Neural crest cell (in vitro differentiated cells): ENCODE data around the gene LCE2C. TPM values are rescaled to one million over a fixed set of nuclear protein-coding genes. Genes with fewer than 3 reads are reported as not detected.
"Not testable (repeated sequence)": the region's sequence is repeated elsewhere in the genome, so short reads cannot be mapped to it uniquely, and the experiment has no call there.

ENCODE experiments used
- DNase-seq: peaks from one replicate; pipeline ENCODE4 v3.0.0; 2021; ENCODE audit warnings: low read depth, mixed read lengths, low spot score
- H3K27ac Mint-ChIP-seq: one replicate; pipeline ENCODE4 v1.8.0; 2021; ENCODE audit warnings: mild to moderate bottlenecking, mixed read lengths; ENCODE audit not compliant: unreplicated experiment
- H3K27me3 Mint-ChIP-seq: 2 replicates; pipeline ENCODE4 v1.8.0; 2021; ENCODE audit warnings: low read depth, mild to moderate bottlenecking, mixed read lengths
- H3K36me3 Mint-ChIP-seq: 2 replicates; pipeline ENCODE4 v1.8.0; 2021; ENCODE audit warnings: low read depth, mild to moderate bottlenecking, mixed read lengths
- H3K4me1 Mint-ChIP-seq: 2 replicates; pipeline ENCODE4 v1.8.0; 2021; ENCODE audit warnings: mixed read lengths
- H3K4me3 Mint-ChIP-seq: one replicate; pipeline ENCODE4 v1.8.0; 2021; ENCODE audit warnings: mild to moderate bottlenecking, mixed read lengths
- H3K9me3 Mint-ChIP-seq: 2 replicates; pipeline ENCODE4 v1.8.0; 2021; ENCODE audit warnings: mixed read lengths
- total RNA-seq: library from RNA; stranded (reverse); gene quantifications from 2 replicates; pipeline ENCODE4 v1.2.1, GENCODE V29; 2021
- TF ChIP-seq, protein P1 (sequence below): fragments of 200-600 bp; sonication (generic); conservative IDR thresholded peaks from 2 replicates; pipeline ENCODE4 v1.5.0; 2021; ENCODE audit warnings: antibody characterized with exemption, mild to moderate bottlenecking

Gene LCE2C
- total RNA-seq, 1 donor from 2014 or later, result not detected

DNA sequence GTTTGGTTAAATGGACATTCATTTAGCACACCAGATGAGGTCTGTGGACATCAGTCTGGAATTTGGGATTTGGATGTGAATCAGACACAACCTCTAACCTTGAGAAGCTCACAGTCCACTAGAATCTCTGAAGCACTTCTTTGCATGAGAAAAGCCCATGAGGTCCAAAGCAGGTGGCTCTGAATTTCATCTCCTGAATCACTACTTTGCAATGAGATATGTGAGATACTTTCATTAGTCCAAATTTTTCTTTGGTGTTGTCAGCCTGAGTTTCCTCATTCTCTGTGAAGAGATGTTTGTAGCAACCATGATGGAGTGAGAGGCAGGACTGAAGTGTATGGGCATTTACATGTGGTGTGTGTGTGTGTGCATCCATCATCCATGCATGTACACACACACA, 28.4 kb upstream of the LCE2C start:
- H3K4me1 Mint-ChIP-seq, result no peaks in the 10 kb centered on the region
- peaks cover 5% of the 10 kb centered on the region for H3K36me3 Mint-ChIP-seq
- H3K27ac Mint-ChIP-seq, result no peak overlapping the region
- H3K9me3 Mint-ChIP-seq, result peaks cover 17% of the 10 kb centered on the region
- H3K27me3 Mint-ChIP-seq, result no peaks in the 10 kb centered on the region
- DNase-seq, result no peak
- TF ChIP-seq, protein P1, sequence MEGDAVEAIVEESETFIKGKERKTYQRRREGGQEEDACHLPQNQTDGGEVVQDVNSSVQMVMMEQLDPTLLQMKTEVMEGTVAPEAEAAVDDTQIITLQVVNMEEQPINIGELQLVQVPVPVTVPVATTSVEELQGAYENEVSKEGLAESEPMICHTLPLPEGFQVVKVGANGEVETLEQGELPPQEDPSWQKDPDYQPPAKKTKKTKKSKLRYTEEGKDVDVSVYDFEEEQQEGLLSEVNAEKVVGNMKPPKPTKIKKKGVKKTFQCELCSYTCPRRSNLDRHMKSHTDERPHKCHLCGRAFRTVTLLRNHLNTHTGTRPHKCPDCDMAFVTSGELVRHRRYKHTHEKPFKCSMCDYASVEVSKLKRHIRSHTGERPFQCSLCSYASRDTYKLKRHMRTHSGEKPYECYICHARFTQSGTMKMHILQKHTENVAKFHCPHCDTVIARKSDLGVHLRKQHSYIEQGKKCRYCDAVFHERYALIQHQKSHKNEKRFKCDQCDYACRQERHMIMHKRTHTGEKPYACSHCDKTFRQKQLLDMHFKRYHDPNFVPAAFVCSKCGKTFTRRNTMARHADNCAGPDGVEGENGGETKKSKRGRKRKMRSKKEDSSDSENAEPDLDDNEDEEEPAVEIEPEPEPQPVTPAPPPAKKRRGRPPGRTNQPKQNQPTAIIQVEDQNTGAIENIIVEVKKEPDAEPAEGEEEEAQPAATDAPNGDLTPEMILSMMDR, result no peak
- no peak overlapping the region for H3K4me3 Mint-ChIP-seq

DNA sequence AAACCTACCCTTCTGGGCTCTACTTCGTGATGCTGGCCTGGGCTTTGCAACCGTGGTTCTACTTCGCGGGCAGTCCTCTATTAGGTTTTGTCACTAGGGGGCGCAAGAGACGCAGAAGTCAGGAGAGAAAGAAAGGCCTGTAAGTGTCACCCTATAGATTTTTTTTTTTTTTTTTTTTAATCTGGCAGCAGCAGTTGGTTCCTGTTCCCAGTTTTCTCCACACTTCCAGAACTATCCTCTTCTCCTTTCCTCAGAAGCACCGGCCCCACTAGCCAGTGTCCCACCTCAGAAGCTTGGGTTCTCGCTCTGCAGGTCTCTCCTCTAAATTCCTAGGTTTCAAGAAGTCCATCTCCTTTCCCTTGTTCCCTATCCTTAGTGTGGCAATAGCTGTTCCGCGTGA, 21.0 kb upstream of the LCE2C start:
- no peaks in the 10 kb centered on the region for H3K27me3 Mint-ChIP-seq
- peaks cover 2% of the 10 kb centered on the region for H3K36me3 Mint-ChIP-seq
- peaks cover 24% of the 10 kb centered on the region for H3K9me3 Mint-ChIP-seq
- no peak overlapping the region for H3K27ac Mint-ChIP-seq
- DNase-seq, result no peak
- H3K4me1 Mint-ChIP-seq, result no peaks in the 10 kb centered on the region
- H3K4me3 Mint-ChIP-seq, result no peak overlapping the region
- TF ChIP-seq, protein P1, result peak; percentile 40

DNA sequence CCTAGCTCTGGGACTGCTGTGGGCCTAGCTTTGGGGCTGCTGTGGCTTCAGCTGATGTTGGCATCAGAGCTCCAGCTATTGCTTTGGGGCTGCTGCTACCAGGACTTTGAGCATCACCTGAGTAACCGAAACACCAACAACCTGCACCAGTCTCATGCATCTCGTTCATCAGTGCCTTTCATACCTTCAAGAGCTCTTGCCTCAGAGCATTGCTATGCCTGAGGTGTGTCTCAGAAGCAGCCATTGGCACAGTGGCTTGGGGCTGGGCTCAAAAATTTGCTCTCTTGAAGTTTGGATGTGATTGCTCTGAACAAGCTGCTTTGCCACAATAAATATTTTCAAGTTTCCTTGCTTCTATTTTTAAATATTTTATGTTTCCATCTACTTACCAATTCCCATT, 18.6 kb upstream of the LCE2C start:
- Mint-ChIP-seq H3K27ac (no peak overlapping the region), H3K9me3 (peaks cover 15% of the 10 kb centered on the region), H3K36me3 (peaks cover 2% of the 10 kb centered on the region), H3K4me1 (no peaks in the 10 kb centered on the region), H3K27me3 (no peaks in the 10 kb centered on the region), H3K4me3 (no peak overlapping the region)
- DNase-seq, result no peak
- TF ChIP-seq, protein P1, result no peak

DNA sequence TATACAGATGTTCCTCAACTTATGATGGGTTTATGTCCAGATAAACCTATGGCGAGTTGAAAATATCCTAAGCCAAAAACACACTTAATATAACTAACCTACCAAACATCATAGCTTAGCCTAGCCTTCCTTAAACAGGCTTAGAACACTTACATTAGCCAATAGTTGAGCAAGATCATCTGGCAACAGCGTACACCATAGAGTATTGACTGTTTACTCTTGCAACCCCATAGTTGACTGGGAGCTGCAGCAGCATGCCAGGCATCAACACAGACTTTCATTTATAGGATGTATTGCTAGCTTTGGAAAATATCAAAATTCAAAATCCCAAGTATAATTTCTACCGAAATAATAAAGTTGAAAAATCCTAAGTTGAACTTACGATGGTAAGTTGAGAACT, 17.4 kb upstream of the LCE2C start:
- Mint-ChIP-seq H3K4me1 (no peaks in the 10 kb centered on the region), H3K27me3 (no peaks in the 10 kb centered on the region), H3K36me3 (peaks cover 2% of the 10 kb centered on the region), H3K9me3 (peaks cover 16% of the 10 kb centered on the region), H3K4me3 (no peak overlapping the region), H3K27ac (no peak overlapping the region)
- TF ChIP-seq, protein P1, result no peak
- DNase-seq, result no peak

DNA sequence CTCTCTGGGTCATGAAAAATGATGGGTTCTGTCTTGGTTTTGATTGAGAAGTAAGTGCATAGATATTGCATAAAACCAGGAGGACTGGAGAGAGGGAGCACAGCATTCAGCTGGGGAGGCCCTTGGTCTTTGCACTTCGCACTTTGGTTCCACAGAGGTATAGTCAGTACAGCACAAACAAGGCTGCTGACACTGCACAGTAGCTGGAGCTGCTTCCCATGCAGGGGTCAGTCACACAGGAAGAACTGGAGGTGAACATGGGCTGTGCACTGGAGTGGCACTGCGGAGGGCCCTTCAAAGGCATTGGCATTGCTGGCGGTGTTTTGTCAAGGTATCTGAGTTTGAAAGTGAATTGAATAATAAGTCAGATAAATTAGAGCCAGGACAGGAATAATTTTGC, 16.4 kb upstream of the LCE2C start:
- no peak for DNase-seq
- TF ChIP-seq, protein P1, result no peak
- Mint-ChIP-seq H3K9me3 (peaks cover 17% of the 10 kb centered on the region), H3K27ac (no peak overlapping the region), H3K36me3 (peaks cover 2% of the 10 kb centered on the region), H3K4me3 (no peak overlapping the region), H3K4me1 (no peaks in the 10 kb centered on the region), H3K27me3 (no peaks in the 10 kb centered on the region)

DNA sequence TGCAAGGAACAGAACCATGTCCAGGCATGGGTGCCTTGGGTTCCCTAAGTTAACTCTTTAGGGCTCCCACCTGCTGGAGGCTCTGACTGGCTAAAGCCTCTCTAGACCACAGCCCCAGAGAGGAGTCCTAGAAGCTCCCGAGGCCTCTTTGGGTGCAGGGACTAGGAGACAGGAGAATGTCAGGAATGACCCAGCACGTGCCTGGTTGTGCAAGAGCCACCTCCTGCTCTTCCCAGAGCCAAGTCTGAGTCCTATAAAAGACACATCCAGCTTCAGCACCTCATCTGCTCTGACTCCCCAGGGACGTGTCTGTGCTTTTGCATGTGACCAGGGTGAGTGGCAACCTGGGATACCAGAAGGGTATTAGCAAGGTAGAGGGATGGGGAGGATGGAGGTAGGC, 12.0 kb upstream of the LCE2C start, which contains the start of gene LCE2D:
Gene LCE2D, plus strand, starts transcription at position 283 of the 400 bp plus-strand sequence. CDS start 726 bp downstream, outside the sequence.
- Mint-ChIP-seq H3K27ac (no peak within 1 kb of the TSS), H3K9me3 (peaks cover 13% of the 10 kb centered on the region), H3K4me1 (no peaks in the 10 kb centered on the region), H3K27me3 (no peaks in the 10 kb centered on the region), H3K36me3 (no peaks in the 10 kb centered on the region), H3K4me3 (no peak within 1 kb of the TSS)
- DNase-seq, result no peak
- TF ChIP-seq, protein P1, result no peak

DNA sequence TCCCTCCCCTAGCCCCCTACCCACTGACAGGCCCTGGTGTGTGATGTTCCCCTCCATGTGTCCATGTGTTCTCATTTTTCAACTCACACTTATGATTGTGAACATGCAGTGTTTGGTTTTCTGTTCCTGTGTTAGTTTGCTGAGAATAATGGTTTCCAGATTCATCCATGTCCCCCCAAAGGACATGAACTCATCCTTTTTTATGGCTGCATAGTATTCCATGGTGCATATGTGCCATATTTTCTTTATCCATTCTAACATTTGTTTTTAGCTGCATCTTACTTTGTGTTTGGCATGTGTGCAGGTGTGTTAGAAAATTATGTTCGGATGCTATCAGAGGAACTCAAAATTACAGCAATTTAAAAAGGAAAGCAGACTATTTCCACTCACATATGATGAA, 8.9 kb upstream of the LCE2C start:
- H3K27me3 Mint-ChIP-seq, H3K4me1 Mint-ChIP-seq, DNase-seq, H3K4me3 Mint-ChIP-seq, H3K27ac Mint-ChIP-seq, H3K36me3 Mint-ChIP-seq: not testable (repeated sequence)
- H3K9me3 Mint-ChIP-seq, result peaks cover 23% of the 10 kb centered on the region
